Urinary bladder (tissue), 4 donors: Measurements from ENCODE around the gene RBM17. TPM values are rescaled to one million over a fixed set of nuclear protein-coding genes. Genes with fewer than 3 reads are reported as not detected.
A peak's percentile ranks its signal among the peaks of the same experiment; 100 is the strongest.
"Not testable (repeated sequence)": the region's sequence is repeated elsewhere in the genome, so short reads cannot be mapped to it uniquely, and the experiment has no call there.

ENCODE experiments used
- DNase-seq: peaks from one replicate; pipeline ENCODE4 v3.0.0-alpha.2; 2015; ENCODE audit errors: extremely low spot score
- H3K27ac ChIP-seq: one replicate; pipeline ENCODE4 v1.5.1; 2013; ENCODE audit warnings: low read depth, mild to moderate bottlenecking, moderate library complexity
- H3K36me3 ChIP-seq: one replicate; pipeline ENCODE4 v1.6.1; 2013; ENCODE audit warnings: mild to moderate bottlenecking, moderate library complexity; ENCODE audit not compliant: insufficient read depth
- H3K4me1 ChIP-seq: one replicate; pipeline ENCODE4 v1.6.1; 2013; ENCODE audit warnings: mild to moderate bottlenecking, moderate library complexity; ENCODE audit not compliant: insufficient read depth
- H3K4me3 ChIP-seq: one replicate; pipeline ENCODE4 v1.5.1; 2013; ENCODE audit warnings: low read depth, low read length
- WGBS: extraction: QIAGEN DNeasy Blood & Tissue Kit; methylation state at CpG from one replicate; pipeline ENCODE4 v1.1.7; 2013; 5-methylcytosine and 5-hydroxymethylcytosine counted together
- polyA plus RNA-seq: library from polyadenylated mRNA; stranded (reverse); fragments of 200-250 nt; gene quantifications from one replicate; pipeline ENCODE4 v1.2.3, GENCODE V29; 2013
- total RNA-seq: library from RNA; depleted of rRNA; stranded (reverse); fragments of >200 nt; gene quantifications from one replicate; pipeline ENCODE4 v1.2.3, GENCODE V29; 2014
- donor health status: healthy with polysubstance abuse.
- donor health status: healthy.

RBM17 gene
- total and polyA plus RNA-seq, 2 donors = 58.3 to 59.6 TPM

- 92% methylated on average over 11 of the region's 11 CpGs for WGBS
- Histone ChIP-seq H3K4me1 (no peaks in the 10 kb centered on the region), H3K4me3 (no peak overlapping the region), H3K36me3 (no peaks in the 10 kb centered on the region), H3K27ac (no peak overlapping the region)
- no peak for DNase-seq
These were observed 28.9 kb downstream of the RBM17 start for GRCh38 chr10:6117711-6118110.

- no peak overlapping the region for H3K4me3 ChIP-seq
- 45% methylated on average over 5 of the region's 5 CpGs for WGBS
- H3K36me3 ChIP-seq = no peaks in the 10 kb centered on the region
- DNase-seq = no peak
- H3K27ac ChIP-seq = no peak overlapping the region
- H3K4me1 ChIP-seq = no peaks in the 10 kb centered on the region
These were observed 30.6 kb downstream of the RBM17 start for GRCh38 chr10:6119423-6119822.

- Histone ChIP-seq H3K4me1 (no peaks in the 10 kb centered on the region), H3K27ac (no peak overlapping the region)
- no peak for DNase-seq
These were observed 31.1 kb downstream of the RBM17 start for GRCh38 chr10:6119962-6120361.

GRCh38 chr10:6120691-6121090 is 31.9 kb downstream of the RBM17 start:
- Histone ChIP-seq H3K4me1 (no peaks in the 10 kb centered on the region), H3K36me3 (no peaks in the 10 kb centered on the region), H3K4me3 (no peak overlapping the region), H3K27ac (peak overlapping the region; percentile 33)
- DNase-seq = no peak
- WGBS = 42% methylated on average over 15 of the region's 15 CpGs

More at GRCh38 chr10:6119962-6120361, 31.1 kb downstream of the RBM17 start:
- 61% methylated on average over 13 of the region's 13 CpGs for WGBS
- Histone ChIP-seq H3K36me3 (no peaks in the 10 kb centered on the region), H3K4me3 (no peak overlapping the region)

- H3K36me3 ChIP-seq = no peaks in the 10 kb centered on the region
- DNase-seq = no peak
- no peak overlapping the region for H3K27ac ChIP-seq
- H3K4me3 ChIP-seq = no peak overlapping the region
- no peaks in the 10 kb centered on the region for H3K4me1 ChIP-seq
- 73% methylated on average over 11 of the region's 11 CpGs for WGBS
These were observed 32.3 kb downstream of the RBM17 start for GRCh38 chr10:6121146-6121545.

- Histone ChIP-seq H3K4me1 (no peaks in the 10 kb centered on the region), H3K4me3 (no peak overlapping the region), H3K36me3 (no peaks in the 10 kb centered on the region), H3K27ac (no peak overlapping the region)
- DNase-seq = no peak
- 59% methylated on average over 5 of the region's 5 CpGs for WGBS
These were observed 34.7 kb downstream of the RBM17 start for GRCh38 chr10:6123532-6123931.

GRCh38 chr10:6124666-6125065 is 35.8 kb downstream of the RBM17 start:
- WGBS = 25% methylated on average over 9 of the region's 9 CpGs
- no peak for DNase-seq

GRCh38 chr10:6127461-6127860 is 38.6 kb downstream of the RBM17 start:
- H3K4me1 ChIP-seq, H3K27ac ChIP-seq, H3K4me3 ChIP-seq, DNase-seq, H3K36me3 ChIP-seq: not testable (repeated sequence)

More at GRCh38 chr10:6124666-6125065, 35.8 kb downstream of the RBM17 start:
- no peaks in the 10 kb centered on the region for H3K36me3 ChIP-seq
- no peak overlapping the region for H3K4me3 ChIP-seq
- H3K4me1 ChIP-seq = no peaks in the 10 kb centered on the region
- no peak overlapping the region for H3K27ac ChIP-seq

- H3K4me1 ChIP-seq = no peaks in the 10 kb centered on the region
- no peak overlapping the region for H3K4me3 ChIP-seq
- no peaks in the 10 kb centered on the region for H3K36me3 ChIP-seq
- no peak overlapping the region for H3K27ac ChIP-seq
- WGBS = 85% methylated on average over 8 of the region's 8 CpGs
- DNase-seq = no peak
These were observed 39.3 kb downstream of the RBM17 start for GRCh38 chr10:6128087-6128486.

GRCh38 chr10:6128591-6129251 is 39.9 kb downstream of the RBM17 start:
- no peak for DNase-seq
- no peaks in the 10 kb centered on the region for H3K4me1 ChIP-seq
- H3K4me3 ChIP-seq = no peak overlapping the region
- H3K27ac ChIP-seq = no peak overlapping the region
- H3K36me3 ChIP-seq = no peaks in the 10 kb centered on the region
- 25% methylated on average over 15 of the region's 15 CpGs for WGBS

GRCh38 chr10:6130848-6131470 is 42.1 kb downstream of the RBM17 start:
- Histone ChIP-seq H3K36me3 (no peaks in the 10 kb centered on the region), H3K4me3 (no peak overlapping the region), H3K4me1 (no peaks in the 10 kb centered on the region), H3K27ac (no peak overlapping the region)
- 82% methylated on average over 7 of the region's 7 CpGs for WGBS
- no peak for DNase-seq

- Histone ChIP-seq H3K4me3 (no peak overlapping the region), H3K27ac (no peak overlapping the region), H3K4me1 (no peaks in the 10 kb centered on the region), H3K36me3 (no peaks in the 10 kb centered on the region)
- DNase-seq = no peak
- WGBS = 88% methylated on average over 22 of the region's 22 CpGs
These were observed 44.7 kb downstream of the RBM17 start for GRCh38 chr10:6133331-6134098.

GRCh38 chr10:6134099-6134823 is 45.4 kb downstream of the RBM17 start:
- Histone ChIP-seq H3K4me3 (no peak overlapping the region), H3K27ac (no peak overlapping the region), H3K36me3 (no peaks in the 10 kb centered on the region), H3K4me1 (no peaks in the 10 kb centered on the region)
- WGBS = 85% methylated on average over 18 of the region's 18 CpGs
- DNase-seq = no peak
